Spleen (tissue), 11 donors: Measurements from ENCODE around the gene SNRNP25. TPM values are rescaled to one million over a fixed set of nuclear protein-coding genes. Genes with fewer than 3 reads are reported as not detected.

Experiments
- DNase-seq: peaks from one replicate; pipeline ENCODE4 v3.0.0-alpha.2; 2020
- H3K27ac ChIP-seq, 8 donors: fragments of 200-600 bp; sonication (generic) in 7 of 8; 1 replicate in 4 of 8; 2 replicates in 4 of 8; pipeline versions ENCODE4 v1.5.0 to v1.8.0; 2016 to 2021; ENCODE audit warnings: inconsistent platforms in 4 of 8, mild to moderate bottlenecking in 4 of 8, moderate library complexity in 1 of 8
- H3K27me3 ChIP-seq, 7 donors: fragments of 200-600 bp; sonication (generic) in 6 of 7; replicated peaks in 1 of 7; 1 replicate in 4 of 7; 2 replicates in 3 of 7; pipeline versions ENCODE4 v1.5.0 to v1.8.0; 2016 to 2021; ENCODE audit warnings: inconsistent platforms in 3 of 7, mild to moderate bottlenecking in 1 of 7
- H3K36me3 ChIP-seq, 6 donors: fragments of 200-600 bp; sonication (generic) in 5 of 6; 1 replicate in 4 of 6; 2 replicates in 2 of 6; pipeline versions ENCODE4 v1.5.0 to v1.8.0; 2016 to 2021; ENCODE audit warnings: inconsistent platforms in 2 of 6
- H3K4me1 ChIP-seq, 6 donors: fragments of 200-600 bp; sonication (generic) in 5 of 6; 1 replicate in 3 of 6; 2 replicates in 3 of 6; pipeline versions ENCODE4 v1.5.0 to v1.8.0; 2016 to 2021; ENCODE audit warnings: inconsistent platforms in 3 of 6
- H3K4me3 ChIP-seq, 8 donors: fragments of 200-600 bp; sonication (generic) in 7 of 8; 1 replicate in 4 of 8; 2 replicates in 4 of 8; pipeline versions ENCODE4 v1.5.0 to v1.8.0; 2016 to 2021; ENCODE audit warnings: inconsistent platforms in 4 of 8, mild to moderate bottlenecking in 4 of 8, moderate library complexity in 2 of 8
- H3K9me3 ChIP-seq, 8 donors: fragments of 200-600 bp; sonication (generic) in 7 of 8; 1 replicate in 4 of 8; 2 replicates in 4 of 8; pipeline versions ENCODE4 v1.5.0 to v1.8.0; 2016 to 2021; ENCODE audit warnings: inconsistent platforms in 4 of 8
- CTCF ChIP-seq, 11 experiments: fragments of 200-600 bp in 7 of 11; fragments of 450-650 bp in 4 of 11; sonication (generic) in 4 of 11; IDR thresholded peaks in 8 of 11; conservative IDR thresholded peaks in 3 of 11; 1 replicate in 7 of 11; 2 replicates in 4 of 11; pipeline versions ENCODE4 v1.4.0 to v1.8.0; 2016 to 2021; ENCODE audit warnings: antibody characterized with exemption in 11 of 11, inconsistent platforms in 4 of 11, mild to moderate bottlenecking in 1 of 11
- POLR2A ChIP-seq, 3 donors: fragments of 450-650 bp; IDR thresholded peaks; one replicate each; pipeline ENCODE4 v1.5.1; 2017; ENCODE audit warnings: antibody characterized with exemption in 3 of 3, mild to moderate bottlenecking in 1 of 3
- POLR2AphosphoS5 ChIP-seq, 3 donors: sonication (generic); formaldehyde crosslinking; IDR thresholded peaks; one replicate each; pipeline ENCODE4 v1.5.1; 2017; ENCODE audit warnings: antibody characterized with exemption in 3 of 3
- WGBS, 5 donors: extraction: QIAGEN DNeasy Blood & Tissue Kit in 3 of 5; methylation state at CpG; one replicate each; pipeline versions ENCODE4 v1.1.5 to v1.1.7; 2013 to 2018; 5-methylcytosine and 5-hydroxymethylcytosine counted together
- intact Hi-C: fragments of 100-400 bp; cut with DNase I; formaldehyde crosslinking; loops from one replicate; pipeline ENCODE4 v1.15.0; 2023; ENCODE audit warnings: low total_unique reads
- polyA plus RNA-seq, 3 donors: library from polyadenylated mRNA; stranded (reverse); fragments of 200-250 nt; gene quantifications; one replicate each; pipeline ENCODE4 v1.2.1, GENCODE V29; 2013
- total RNA-seq, 7 donors: library from RNA; depleted of rRNA in 3 of 7; stranded (reverse); fragments of >200 nt in 3 of 7; fragmentation: NEBNext Ultra II Directional in 4 of 7; extraction: Animal tissue kit (Norgen Biotek cat#: 25700) in 4 of 7; gene quantifications; one replicate each; pipeline versions ENCODE4 v1.1.0 to v1.2.1, GENCODE V29; 2016 to 2021
- donor health status: healthy with polysubstance abuse.
- donor health status: DM: no; HTN: no; CAD: no; lungs with moderate emphysema.
- donor health status: DM: no; HTN: no; CAD: no.
- donor health status: Bipolar disorder and iron deficiency.
- donor health status: healthy.
- donor health status: DM: no; HTN: no; CAD: no.
- donor health status: DM: yes; HTN: yes; CAD: no.

The SNRNP25 gene
- total and polyA plus RNA-seq, 10 donors: 13.6 to 48.1 (median 21.3) TPM

- peaks cover 32 to 85% (median 56%) of the 10 kb centered on the region in 6 donors for H3K4me1 ChIP-seq
- no peak for DNase-seq
- peak overlapping the region in 6 of 8 donors; percentile 86 to 98 (median 89) for H3K4me3 ChIP-seq
- TF ChIP-seq POLR2AphosphoS5 (IDR thresholded peaks at IDR 0.05) (no peak), POLR2A (IDR thresholded peaks at IDR 0.05) (no peak), CTCF (IDR thresholded peaks at IDR 0.05 in 8 of 11, conservative IDR thresholded peaks at IDR 0.05 in 3 of 11) (no peak)
- H3K9me3 ChIP-seq: no peaks in the 10 kb centered on the region
- 64 to 73% (median 68%) methylated on average over 32 of the region's 32 CpGs for whole genome bisulfite sequencing, 5 donors
- intact Hi-C loops: no loop called here
- H3K27me3 ChIP-seq: peaks cover 0 to under 1% (median 0%) of the 10 kb centered on the region in 7 donors
- H3K27ac ChIP-seq: peak overlapping the region in 7 of 8 donors; percentile 92 to 95 (median 93)
- H3K36me3 ChIP-seq: peaks cover 0 to 46% (median 7%) of the 10 kb centered on the region in 6 donors
These were observed 25.8 kb downstream of the SNRNP25 start for GRCh38 chr16:79151-80054.

GRCh38 chr16:83060-83603 is 29.5 kb downstream of the SNRNP25 start:
- no peak for DNase-seq
- peaks cover 30 to 80% (median 53%) of the 10 kb centered on the region in 6 donors for H3K4me1 ChIP-seq
- H3K36me3 ChIP-seq: peaks cover 0 to 83% (median 29%) of the 10 kb centered on the region in 6 donors
- no peaks in the 10 kb centered on the region for H3K27me3 ChIP-seq
- H3K27ac ChIP-seq: peak overlapping the region in 5 of 8 donors; percentile 74 to 86 (median 81)
- TF ChIP-seq POLR2A (IDR thresholded peaks at IDR 0.05): no peak
- TF ChIP-seq CTCF (IDR thresholded peaks at IDR 0.05 in 8 of 11, conservative IDR thresholded peaks at IDR 0.05 in 3 of 11): no peak
- peak in 1 of 3 donors; percentile 50 for TF ChIP-seq POLR2AphosphoS5 (IDR thresholded peaks at IDR 0.05)
- intact Hi-C loops: no loop called here
- H3K9me3 ChIP-seq: no peaks in the 10 kb centered on the region
- WGBS, 5 donors: 94 to 98% (median 96%) methylated on average over 27 to 31 of the region's 31 CpGs
- no peak overlapping the region for H3K4me3 ChIP-seq

GRCh38 chr16:83781-84615 is 30.4 kb downstream of the SNRNP25 start:
- intact Hi-C loops: no loop called here
- DNase-seq: no peak
- TF ChIP-seq POLR2AphosphoS5 (IDR thresholded peaks at IDR 0.05) (peak; percentile 42 to 52 (median 47)), POLR2A (IDR thresholded peaks at IDR 0.05) (no peak)
- Histone ChIP-seq H3K36me3 (peaks cover 0 to 92% (median 37%) of the 10 kb centered on the region in 6 donors), H3K27me3 (no peaks in the 10 kb centered on the region), H3K9me3 (no peaks in the 10 kb centered on the region), H3K4me1 (peaks cover 25 to 73% (median 47%) of the 10 kb centered on the region in 6 donors), H3K4me3 (no peak overlapping the region), H3K27ac (peak overlapping the region; percentile 66 to 86 (median 78))
- 44 to 61% (median 56%) methylated on average over 16 to 21 of the region's 21 CpGs for WGBS, 5 donors

GRCh38 chr16:84718-85406 is 31.2 kb downstream of the SNRNP25 start:
- TF ChIP-seq POLR2A (IDR thresholded peaks at IDR 0.05): no peak
- TF ChIP-seq POLR2AphosphoS5 (IDR thresholded peaks at IDR 0.05): peak; percentile 73 to 92 (median 88)
- TF ChIP-seq CTCF (IDR thresholded peaks at IDR 0.05 in 8 of 11, conservative IDR thresholded peaks at IDR 0.05 in 3 of 11): peak in 2 of 11 experiments; percentile 4 to 13
- peak overlapping the region; percentile 66 to 86 (median 78) for H3K27ac ChIP-seq

More at GRCh38 chr16:84718-85406, 31.2 kb downstream of the SNRNP25 start:
- Histone ChIP-seq H3K9me3 (no peaks in the 10 kb centered on the region), H3K4me3 (peak overlapping the region in 1 of 8 donors; percentile 18), H3K4me1 (peaks cover 25 to 64% (median 41%) of the 10 kb centered on the region in 6 donors), H3K36me3 (peaks cover 0 to 94% (median 42%) of the 10 kb centered on the region in 6 donors), H3K27me3 (no peaks in the 10 kb centered on the region)
- DNase-seq: peak; percentile 87
- intact Hi-C loops: no loop called here
- WGBS, 5 donors: 4 to 20% (median 14%) methylated on average over 2 to 7 of the region's 7 CpGs
